Myocyte (in vitro differentiated cells): ENCODE data around the gene THRA. TPM values are rescaled to one million over a fixed set of nuclear protein-coding genes. Genes with fewer than 3 reads are reported as not detected.

Source experiments
- DNase-seq: peaks from one replicate; pipeline ENCODE4 v3.0.0-alpha.2; 2012; ENCODE audit warnings: low read depth
- total RNA-seq: library from RNA; depleted of rRNA; stranded (reverse); fragments of >200 nt; gene quantifications from 2 replicates; pipeline ENCODE4 v1.2.3, GENCODE V29; 2014

The THRA gene
- total RNA-seq, 1 donor from 2014 or later = 52.5 TPM

DNA sequence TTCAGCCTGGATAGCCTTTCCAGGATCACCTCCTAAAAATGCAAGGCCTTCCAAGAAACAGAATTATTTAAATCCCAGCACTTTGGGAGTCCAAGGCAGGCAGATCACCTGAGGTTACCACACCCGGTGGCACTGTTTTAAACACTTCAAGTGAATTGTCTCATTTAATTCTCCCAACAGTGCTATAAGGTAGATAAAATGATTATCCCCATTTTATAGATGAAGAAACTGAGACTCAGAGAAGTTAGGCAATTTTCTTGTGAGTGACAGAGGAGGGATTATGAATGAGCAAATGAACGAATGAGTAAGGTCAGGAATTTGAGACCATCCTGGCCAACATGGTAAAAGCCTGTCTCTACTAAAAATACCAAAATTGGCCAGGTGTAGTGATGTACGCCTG, 16.8 kb downstream of the THRA start:
- DNase-seq = no peak

DNA sequence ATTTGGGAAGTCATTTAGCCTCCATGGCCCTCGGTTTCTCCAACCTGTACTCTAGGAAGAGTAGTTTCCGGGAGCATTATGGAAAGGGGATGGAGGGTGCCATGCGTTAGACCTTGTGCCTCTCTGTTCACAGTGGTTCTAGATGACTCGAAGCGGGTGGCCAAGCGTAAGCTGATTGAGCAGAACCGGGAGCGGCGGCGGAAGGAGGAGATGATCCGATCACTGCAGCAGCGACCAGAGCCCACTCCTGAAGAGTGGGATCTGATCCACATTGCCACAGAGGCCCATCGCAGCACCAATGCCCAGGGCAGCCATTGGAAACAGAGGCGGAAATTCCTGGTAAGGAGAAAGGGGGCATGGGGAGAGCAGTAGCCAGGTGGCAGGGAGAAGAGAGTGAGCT, 21.7 kb downstream of the THRA start:
- no peak for DNase-seq

DNA sequence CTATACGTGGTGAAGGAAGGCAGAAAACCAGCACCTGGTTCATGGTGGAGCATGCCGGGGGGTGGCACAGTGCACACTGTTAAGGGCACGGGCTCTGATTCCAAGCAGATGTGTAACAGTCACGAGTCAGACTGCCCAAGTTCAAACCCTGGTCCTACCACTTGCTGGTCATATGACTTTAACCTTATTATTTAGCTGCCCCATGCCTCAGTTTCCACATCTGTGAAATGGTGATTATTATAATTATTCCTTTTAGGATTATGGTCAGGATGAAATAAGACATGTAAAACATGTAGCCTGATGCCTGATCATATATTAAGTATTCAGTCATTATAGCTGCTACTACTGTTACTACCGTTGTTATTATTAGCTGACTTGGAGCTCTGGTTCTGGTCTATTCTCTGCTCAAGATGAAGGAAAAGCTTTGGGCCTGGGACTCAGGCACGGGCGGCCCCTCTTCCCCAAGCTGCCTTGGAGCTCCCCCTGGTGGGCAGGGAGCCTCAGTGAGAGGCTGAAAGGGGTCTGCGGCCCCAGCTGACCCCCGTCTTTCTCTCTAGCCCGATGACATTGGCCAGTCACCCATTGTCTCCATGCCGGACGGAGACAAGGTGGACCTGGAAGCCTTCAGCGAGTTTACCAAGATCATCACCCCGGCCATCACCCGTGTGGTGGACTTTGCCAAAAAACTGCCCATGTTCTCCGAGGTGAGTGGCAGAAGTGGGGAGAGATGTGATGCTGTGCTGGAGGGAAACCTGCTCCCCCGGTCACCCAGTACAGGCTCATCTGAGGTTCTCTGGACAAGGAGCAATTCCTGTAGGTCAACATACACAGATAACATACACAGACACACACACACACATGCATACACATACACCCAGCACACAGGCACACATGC, 23.6 kb downstream of the THRA start:
- peak; percentile 65 for DNase-seq

DNA sequence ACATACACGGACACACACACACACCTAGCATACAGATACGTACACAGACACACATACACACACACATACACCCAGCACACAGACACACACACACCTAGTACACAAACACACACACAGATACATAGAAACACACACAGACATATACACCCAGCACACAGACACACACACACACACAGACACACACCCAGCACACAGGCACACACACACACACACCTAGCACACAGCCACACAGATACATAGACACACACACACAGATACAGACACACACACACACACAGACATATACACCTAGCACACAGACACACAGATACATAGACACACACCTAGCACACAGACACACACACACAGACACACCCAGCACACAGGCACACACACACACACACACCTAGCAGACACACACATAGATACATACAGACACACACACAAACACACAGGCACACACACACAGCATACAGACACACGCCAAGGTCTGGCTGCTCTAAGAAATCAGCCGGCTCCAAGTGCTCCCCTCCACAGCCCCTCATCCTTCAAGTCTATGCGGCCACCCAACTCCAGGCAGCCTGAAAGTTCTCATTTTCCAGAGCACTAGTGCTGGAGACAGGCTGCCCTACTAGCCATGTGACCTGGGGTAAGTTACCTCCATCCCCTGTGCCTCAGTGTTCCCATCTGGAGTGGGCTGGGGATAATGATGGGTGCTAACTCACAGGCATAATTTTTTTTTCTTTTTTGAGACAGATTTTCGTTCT, 24.5 kb downstream of the THRA start:
- DNase-seq = no peak

DNA sequence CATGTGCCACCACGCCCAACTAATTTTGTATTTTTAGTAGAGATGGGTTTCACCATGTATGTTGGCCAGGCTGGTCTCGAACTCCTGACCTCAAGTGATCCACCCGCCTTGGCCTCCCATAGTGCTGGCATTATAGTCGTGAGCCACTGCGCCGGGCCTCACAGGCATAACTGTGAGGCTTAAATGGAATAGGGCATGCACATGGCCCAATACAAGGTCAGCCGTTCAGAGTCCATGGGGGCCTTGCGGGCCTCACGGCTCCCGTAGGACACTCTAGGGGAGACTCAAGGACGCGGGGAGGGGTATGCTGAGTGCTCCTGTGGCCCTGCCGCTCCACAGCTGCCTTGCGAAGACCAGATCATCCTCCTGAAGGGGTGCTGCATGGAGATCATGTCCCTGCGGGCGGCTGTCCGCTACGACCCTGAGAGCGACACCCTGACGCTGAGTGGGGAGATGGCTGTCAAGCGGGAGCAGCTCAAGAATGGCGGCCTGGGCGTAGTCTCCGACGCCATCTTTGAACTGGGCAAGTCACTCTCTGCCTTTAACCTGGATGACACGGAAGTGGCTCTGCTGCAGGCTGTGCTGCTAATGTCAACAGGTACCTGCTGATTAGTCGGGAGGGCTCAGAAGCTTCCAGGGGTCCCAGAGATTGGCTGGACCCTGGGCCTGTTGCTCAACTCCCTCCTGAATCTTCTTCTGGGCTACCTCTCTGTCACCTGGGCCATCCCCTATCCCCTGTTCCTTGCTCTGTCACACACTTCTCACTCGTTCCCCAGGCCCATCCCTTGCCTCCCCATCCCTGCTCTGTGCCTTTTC, 25.3 kb downstream of the THRA start:
- DNase-seq = no peak

DNA sequence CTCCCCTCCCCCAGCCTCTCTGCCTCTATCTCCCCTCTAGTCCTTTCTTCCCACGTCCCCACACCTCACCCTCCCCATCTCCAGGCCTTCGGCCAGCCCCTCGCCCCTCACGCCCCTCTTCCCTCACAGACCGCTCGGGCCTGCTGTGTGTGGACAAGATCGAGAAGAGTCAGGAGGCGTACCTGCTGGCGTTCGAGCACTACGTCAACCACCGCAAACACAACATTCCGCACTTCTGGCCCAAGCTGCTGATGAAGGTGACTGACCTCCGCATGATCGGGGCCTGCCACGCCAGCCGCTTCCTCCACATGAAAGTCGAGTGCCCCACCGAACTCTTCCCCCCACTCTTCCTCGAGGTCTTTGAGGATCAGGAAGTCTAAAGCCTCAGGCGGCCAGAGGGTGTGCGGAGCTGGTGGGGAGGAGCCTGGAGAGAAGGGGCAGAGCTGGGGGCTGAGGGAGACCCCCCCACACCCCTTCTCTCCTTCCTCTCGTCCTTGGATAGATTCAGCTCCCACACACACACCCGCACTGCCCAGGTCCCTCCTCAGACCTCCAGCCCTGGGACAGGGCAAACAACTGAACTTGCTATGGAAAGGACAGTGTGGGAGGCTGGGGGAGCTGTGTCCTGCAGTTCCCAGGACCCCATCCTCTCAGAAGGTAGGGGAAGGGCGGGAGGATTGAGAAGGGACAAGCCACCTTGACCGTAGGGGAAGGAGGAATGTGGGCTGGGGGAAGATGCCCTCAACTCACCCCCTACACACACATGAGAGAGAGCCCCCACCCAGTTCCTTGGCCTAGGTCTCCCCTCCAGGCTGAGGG, 26.5 kb downstream of the THRA start:
- DNase-seq = no peak

DNA sequence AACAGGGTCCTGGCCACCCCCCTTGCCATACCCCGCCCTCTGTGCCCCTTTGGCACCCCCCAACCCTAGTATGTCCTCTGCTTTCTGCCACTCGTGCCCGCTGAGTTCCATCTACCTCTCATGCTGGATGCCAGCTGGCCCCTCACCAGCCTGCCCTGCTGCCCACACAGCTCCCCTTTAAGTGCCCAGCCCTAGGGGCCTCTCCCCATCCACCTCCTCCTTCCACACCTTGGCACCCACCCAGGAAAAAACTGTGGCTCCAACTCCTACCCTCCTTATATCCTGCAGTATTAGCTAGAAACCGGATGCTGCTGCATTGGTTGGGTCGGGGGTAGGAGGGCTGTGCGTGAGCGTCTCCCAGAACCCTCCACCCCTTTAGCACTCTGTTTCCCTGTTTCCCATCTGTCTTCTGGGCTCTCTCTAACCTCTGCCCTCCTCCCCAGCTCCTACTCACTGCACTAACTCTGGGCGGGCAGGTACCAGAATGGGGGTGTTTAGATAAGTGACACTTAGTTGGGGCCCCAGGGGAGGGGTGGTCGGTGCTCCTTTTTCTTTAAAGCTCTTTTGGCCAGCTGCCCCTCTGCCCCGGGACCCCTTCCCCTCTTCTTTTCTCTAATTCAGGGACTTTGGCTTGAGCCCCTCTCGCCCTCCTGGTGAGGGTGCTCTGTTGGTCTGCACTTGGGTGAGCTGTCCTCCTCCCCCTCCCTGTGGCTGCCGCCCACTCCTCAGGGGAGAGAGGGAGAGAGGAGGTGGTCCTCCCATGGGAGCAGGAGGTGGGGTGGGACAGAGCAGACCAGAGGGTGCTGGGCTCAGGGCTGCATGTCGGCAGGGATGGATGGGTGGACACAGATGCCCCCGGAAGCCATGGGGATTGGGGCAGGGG, 27.7 kb downstream of the THRA start:
- no peak for DNase-seq

DNA sequence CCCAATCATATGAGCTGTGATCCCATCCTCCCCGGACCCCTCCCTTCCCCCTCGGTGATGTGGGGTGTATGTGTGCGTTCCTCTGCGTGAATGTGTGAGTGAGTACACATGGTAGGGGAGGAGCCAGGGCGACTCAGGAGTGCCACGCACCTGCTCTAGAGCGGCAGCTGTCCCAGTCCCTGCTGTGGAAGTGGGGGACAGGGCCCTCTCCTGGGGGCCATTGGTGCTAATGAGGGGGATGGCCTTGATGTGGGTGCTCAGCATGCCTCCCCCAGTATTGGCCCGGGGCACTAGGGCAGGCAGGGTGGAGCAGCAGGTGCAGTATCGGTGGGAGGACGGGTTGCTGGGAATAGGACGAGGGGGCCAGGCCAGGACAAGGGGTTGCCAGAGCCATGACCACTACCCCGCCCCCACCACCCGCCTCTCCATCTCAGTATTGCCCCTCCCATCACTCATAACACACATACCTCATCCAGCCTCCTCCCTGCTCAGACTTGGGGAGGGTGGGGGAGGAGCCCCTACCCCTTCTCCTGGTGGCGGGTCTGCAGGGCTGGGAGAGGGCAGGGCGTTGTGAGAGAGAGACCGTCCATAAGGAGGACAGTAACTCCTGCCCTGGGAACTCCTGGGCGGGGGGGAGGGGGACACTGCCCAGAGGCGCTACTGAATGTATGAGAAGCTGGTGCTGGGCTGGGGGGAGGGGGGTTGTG, 29.1 kb downstream of the THRA start:
- DNase-seq = peak; percentile 83

DNA sequence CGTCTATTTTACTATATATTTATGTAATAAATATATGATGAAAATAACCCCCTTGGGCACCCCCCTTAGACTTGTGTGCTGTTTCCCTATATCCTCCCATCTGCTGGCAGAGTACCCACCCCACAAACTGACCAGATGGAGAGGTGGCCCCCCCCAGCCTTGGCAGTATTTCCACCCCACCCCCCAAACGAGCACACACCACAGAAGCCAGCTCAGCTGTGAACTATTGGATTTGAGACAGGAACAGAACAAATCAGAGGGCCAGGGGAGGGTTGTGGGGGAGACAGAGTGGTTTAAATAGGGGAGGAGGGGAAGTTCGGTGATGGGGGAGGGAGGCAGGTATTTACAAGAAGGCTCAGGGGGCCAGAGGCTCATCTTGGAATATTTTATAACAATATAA, 29.8 kb downstream of the THRA start:
- peak; percentile 74 for DNase-seq

DNA sequence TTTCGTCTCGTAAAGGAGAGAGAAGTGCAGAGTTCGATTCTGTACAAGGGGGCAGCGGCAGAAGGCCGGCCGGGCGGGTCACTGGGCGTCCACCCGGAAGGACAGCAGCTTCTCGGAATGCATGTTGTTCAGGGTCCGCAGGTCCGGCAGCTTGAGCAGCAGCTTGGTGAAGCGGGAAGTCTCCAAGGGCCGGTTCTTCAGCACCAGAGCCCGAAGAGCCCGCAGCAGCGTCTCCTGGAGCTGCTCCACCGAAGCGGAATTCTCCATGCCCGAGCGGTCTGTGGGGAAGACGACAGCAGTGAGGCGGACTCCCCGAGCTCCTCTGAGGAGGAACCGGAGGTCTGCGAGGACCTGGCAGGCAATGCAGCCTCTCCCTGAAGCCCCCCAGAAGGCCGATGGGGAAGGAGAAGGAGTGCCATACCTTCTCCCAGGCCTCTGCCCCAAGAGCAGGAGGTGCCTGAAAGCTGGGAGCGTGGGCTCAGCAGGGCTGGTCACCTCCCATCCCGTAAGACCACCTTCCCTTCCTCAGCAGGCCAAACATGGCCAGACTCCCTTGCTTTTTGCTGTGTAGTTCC, 30.3 kb downstream of the THRA start:
- DNase-seq = no peak

DNA sequence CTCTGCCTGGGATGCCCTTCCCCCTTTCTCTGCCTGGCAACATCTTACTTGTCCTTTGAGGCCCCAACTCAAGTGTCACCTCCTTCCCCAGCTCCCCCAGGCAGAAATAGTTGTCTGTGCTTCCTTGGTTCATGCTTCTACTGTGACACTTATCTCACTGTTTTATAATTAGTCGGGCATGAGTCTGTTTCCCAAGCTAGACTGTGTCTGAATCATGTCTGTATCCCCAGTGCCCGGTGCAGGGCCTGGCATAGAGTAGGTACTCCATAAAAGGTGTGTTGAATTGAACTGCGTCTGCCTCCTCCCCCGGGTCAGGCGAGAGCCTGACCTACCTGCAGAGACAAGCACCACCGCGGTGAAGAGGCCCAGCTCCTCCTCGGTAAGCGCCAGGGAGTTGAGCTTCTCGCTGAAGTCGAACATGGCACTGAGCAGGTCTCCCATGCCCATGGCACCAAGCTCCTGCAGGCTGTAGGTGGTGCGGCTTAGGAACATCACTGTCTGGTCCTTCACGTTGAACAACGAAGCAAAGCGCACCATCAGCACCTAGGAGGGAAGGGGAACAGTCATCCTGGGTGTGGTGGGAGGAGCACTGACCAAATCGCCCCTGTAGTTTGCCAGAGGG, 30.9 kb downstream of the THRA start:
- peak; percentile 77 for DNase-seq

DNA sequence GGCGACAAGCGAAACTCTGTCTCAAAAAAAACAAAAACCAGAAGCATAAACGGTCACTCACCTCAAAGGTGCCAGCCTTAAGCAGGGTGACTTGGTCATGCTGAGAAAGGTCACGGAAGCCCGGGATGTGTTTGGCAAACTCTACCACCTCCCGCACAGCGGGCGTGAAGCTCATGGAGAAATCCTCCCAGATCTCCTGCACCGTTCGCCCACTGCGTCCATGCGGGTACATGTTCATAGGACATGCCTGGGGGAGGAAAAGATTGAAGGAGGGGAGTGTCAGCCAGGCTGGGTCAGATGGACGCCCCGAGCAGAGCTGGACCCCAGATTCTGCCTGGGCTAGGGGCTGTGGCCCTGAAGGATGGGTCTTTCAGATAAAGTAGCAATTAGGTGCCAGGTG, 32.1 kb downstream of the THRA start:
- DNase-seq = no peak

DNA sequence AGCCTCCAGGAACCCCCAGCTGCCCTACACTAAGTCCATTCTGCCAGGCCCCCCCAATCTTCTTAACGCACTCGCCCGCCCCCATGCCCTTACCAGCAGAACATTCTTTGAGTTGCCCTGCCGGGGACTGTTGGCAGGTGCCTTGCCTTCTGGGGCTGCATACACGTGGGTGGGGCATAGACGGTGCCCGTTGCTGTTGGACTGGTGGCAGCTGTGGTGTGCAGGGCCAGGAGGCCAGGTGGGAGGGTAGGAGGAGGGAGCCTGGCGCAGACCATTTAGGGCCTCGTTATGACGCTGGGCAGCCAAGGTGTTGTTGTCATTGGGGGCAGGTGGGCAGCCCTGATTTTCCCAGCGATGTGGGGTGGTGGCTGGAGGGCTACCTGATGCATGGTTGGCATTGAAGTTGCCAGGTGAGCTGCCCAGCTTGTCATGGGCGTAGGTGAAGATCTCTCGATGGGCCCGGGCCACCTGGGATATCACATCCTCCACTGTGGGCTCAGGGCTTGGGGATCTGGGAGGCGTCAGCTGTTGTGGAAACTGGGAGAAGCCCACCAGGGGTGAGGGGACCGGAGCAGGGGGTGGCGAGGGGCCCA, 32.7 kb downstream of the THRA start:
- DNase-seq = peak; percentile 47

DNA sequence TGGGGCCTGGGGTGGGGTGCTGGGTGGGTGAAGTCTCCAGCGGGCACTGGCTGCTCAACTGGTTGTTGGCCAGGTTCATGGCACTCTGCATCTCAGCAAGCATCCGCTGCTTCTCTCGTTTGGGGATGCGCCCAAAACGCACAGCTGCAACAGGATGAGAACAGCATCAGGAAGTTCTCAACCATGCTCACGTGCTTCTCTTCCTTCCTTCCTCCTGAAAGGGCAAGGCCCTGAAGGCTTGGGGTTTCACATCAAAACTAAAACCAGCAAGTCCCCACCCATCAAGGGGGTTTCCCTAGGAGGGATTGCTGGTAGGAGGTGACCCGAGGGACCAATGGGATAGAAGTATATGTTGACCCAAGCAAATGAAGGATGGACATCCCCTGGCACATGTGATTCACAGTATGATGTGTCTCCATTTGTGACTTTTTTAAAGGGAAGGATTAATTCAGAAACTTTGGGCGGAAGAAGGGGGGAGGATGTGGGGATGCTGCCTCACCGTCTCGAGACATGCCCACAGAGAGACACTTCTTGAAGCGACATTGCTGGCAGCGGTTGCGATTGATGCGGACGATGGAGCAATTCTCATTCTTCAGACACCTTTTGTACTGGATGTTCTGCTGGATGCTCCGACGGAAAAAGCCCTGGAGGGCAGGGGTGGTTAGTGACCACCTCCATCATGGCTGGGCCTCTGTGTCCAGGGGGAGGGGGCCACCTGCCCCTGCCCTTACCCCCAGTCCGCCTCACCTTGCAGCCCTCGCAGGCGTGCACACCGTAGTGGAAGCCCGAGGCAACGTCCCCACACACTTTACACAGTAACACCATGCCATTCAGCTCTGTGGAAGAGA, 33.4 kb downstream of the THRA start:
- no peak for DNase-seq

DNA sequence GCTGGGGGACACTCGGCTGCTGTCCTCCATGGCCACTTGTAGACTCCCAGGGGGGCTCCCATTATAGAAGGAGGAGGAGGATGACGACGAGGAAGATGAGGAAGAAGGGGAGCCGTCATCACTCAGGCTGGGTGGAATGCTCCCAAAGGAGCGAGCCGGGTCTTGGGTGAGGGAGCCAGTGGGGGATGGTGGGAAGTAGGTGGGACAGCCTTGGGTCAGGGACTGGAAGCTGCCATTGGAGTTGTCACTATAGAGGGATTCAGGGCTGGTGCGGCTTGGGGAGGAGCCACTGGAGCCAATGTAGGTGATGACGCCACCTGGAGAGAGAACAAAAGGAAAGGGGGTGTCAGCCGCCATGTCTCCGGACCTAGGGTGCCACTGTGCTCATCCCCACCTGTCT, 34.3 kb downstream of the THRA start:
- no peak for DNase-seq

DNA sequence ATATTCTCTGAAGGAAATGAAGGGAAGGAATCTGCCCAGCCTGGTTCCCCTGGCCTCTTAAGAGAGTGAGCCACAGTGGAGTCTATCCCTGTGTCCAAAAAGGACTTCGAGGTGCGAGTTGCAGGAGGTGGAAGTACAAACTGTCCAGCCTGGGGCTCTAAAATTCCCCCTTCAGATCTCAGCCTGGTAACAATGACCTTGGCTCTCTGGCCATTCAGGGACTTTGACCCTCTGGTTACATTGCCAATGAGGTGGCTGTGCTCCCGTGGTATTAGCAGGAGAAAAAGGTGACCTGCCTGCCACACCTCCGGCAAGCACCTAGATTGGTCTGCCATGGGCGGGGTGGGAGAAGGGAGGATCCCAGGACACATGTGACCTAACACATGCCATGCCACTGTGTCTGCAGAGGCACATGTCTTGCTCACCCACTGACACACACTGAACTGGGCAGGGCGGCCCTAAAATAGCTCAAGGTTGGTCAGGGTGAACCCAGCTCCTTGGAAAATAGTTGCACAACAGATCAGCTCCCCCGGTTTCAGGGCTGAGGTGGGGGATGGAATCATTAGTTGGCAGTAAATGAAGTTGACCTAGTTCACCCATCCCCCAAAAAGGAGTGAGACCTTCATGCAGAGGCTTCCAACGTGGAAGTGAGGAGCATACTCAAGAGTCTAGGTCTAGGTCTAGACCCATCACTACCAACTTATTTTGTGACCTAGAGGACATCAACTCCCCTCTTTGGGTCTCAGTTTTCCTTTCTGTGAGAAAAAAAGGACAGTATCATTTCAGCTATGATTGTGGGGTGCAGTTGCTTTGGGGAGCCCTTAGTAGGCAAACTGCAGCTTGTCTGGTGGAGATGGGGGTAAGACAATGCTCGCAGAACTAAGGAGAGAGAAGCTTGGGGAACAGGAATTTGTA, 35.4 kb downstream of the THRA start:
- peak; percentile 94 for DNase-seq
